NCI-H526 (cell line): ENCODE results near the gene CHRM2.

Experiments used
- DNase-seq, 2 experiments: peaks; one replicate each; lab custom pipeline; 2025; lab: John Stamatoyannopoulos, UW

Gene CHRM2

GRCh38 chr7:136868496-136869000, at the start of gene CHRM2:
Gene CHRM2 (plus strand): TSS chr7:136868652. CDS start chr7:137014866, 146,214 bp downstream.
- DNase-seq: peak; percentile 43 to 65

- DNase-seq: peak; percentile 18 to 50
Observed at GRCh38 chr7:136831398-136831797, 37.1 kb upstream of the CHRM2 start.

- DNase-seq: no peak
Observed at GRCh38 chr7:136845899-136846465, 22.5 kb upstream of the CHRM2 start.

- no peak for DNase-seq
Observed at GRCh38 chr7:136847858-136848257, 20.6 kb upstream of the CHRM2 start.

GRCh38 chr7:136853654-136854053, 14.8 kb upstream of the CHRM2 start:
- DNase-seq: no peak

GRCh38 chr7:136857573-136857972, 10.9 kb upstream of the CHRM2 start:
- DNase-seq: no peak

GRCh38 chr7:136859803-136860202, 8.6 kb upstream of the CHRM2 start:
- DNase-seq: no peak

- DNase-seq: no peak
Observed at GRCh38 chr7:136865236-136865635, 3.2 kb upstream of the CHRM2 start.

GRCh38 chr7:136865777-136866176, 2.7 kb upstream of the CHRM2 start:
- no peak for DNase-seq

GRCh38 chr7:136869001-136869961, 829 bp downstream of the CHRM2 start:
- DNase-seq: peak; percentile 15 to 62

GRCh38 chr7:136869991-136870865, 1.8 kb downstream of the CHRM2 start:
- peak; percentile 19 to 75 for DNase-seq

GRCh38 chr7:136870866-136871487, 2.5 kb downstream of the CHRM2 start:
- DNase-seq: peak; percentile 16 to 70

- peak; percentile 15 to 35 for DNase-seq
Observed at GRCh38 chr7:136874393-136875032, 6.1 kb downstream of the CHRM2 start.

GRCh38 chr7:136877509-136877908, 9.1 kb downstream of the CHRM2 start:
- DNase-seq: no peak

GRCh38 chr7:136877990-136878389, 9.5 kb downstream of the CHRM2 start:
- no peak for DNase-seq

- peak in 1 of 2 experiments; percentile 29 for DNase-seq
Observed at GRCh38 chr7:136878878-136879277, 10.4 kb downstream of the CHRM2 start.

- no peak for DNase-seq
Observed at GRCh38 chr7:136883046-136883445, 14.6 kb downstream of the CHRM2 start.

- no peak for DNase-seq
Observed at GRCh38 chr7:136884492-136884891, 16.0 kb downstream of the CHRM2 start.

- no peak for DNase-seq
Observed at GRCh38 chr7:136887317-136887716, 18.9 kb downstream of the CHRM2 start.

GRCh38 chr7:136890399-136890798, 21.9 kb downstream of the CHRM2 start:
- DNase-seq: no peak

- no peak for DNase-seq
Observed at GRCh38 chr7:136891850-136892249, 23.4 kb downstream of the CHRM2 start.
